HEK293T (cell line): Measurements from ENCODE around the gene DNAJC7.

Experiments used
- ARNT ChIP-seq: fragments of 450-650 bp; IDR thresholded peaks from 2 replicates; pipeline ENCODE4 v1.6.1; 2017; ENCODE audit warnings: mild to moderate bottlenecking
- BHLHE40 ChIP-seq: fragments of 450-650 bp; IDR thresholded peaks from 2 replicates; pipeline ENCODE4 v1.6.1; 2016; ENCODE audit warnings: mild to moderate bottlenecking, moderate library complexity, borderline replicate concordance
- CTBP1 ChIP-seq: fragments of 450-650 bp; IDR thresholded peaks from 2 replicates; pipeline ENCODE4 v1.6.1; 2016; ENCODE audit warnings: borderline replicate concordance
- FOXA1 ChIP-seq: fragments of 450-650 bp; IDR thresholded peaks from 2 replicates; pipeline ENCODE4 v1.6.1; 2016; ENCODE audit warnings: mild to moderate bottlenecking
- FOXK2 ChIP-seq: fragments of 450-650 bp; IDR thresholded peaks from 2 replicates; pipeline ENCODE4 v1.6.1; 2016; ENCODE audit warnings: mild to moderate bottlenecking
- FOXM1 ChIP-seq: fragments of 450-650 bp; IDR thresholded peaks from 2 replicates; pipeline ENCODE4 v1.6.1; 2017; ENCODE audit warnings: mild to moderate bottlenecking, borderline replicate concordance
- NFRKB ChIP-seq: fragments of 450-650 bp; IDR thresholded peaks from 2 replicates; pipeline ENCODE4 v1.6.1; 2016; ENCODE audit warnings: mild to moderate bottlenecking, moderate library complexity
- PKNOX1 ChIP-seq: fragments of 450-650 bp; IDR thresholded peaks from 2 replicates; pipeline ENCODE4 v1.6.1; 2016
- SP1 ChIP-seq: fragments of 450-650 bp; IDR thresholded peaks from 2 replicates; pipeline ENCODE4 v1.6.1; 2017
- SUZ12 ChIP-seq: fragments of 450-650 bp; IDR thresholded peaks from 2 replicates; pipeline ENCODE4 v1.6.1; 2016; ENCODE audit warnings: mild to moderate bottlenecking
- ZNF384 ChIP-seq: fragments of 450-650 bp; IDR thresholded peaks from 2 replicates; pipeline ENCODE4 v1.6.1; 2016

GRCh38 chr17:42039794-42040763 is 22.8 kb upstream of the DNAJC7 start:
- no peak for TF ChIP-seq SP1
- TF ChIP-seq NFRKB: no peak
- TF ChIP-seq FOXA1: no peak
- no peak for TF ChIP-seq CTBP1
- TF ChIP-seq FOXM1: no peak
- TF ChIP-seq ARNT: no peak
- TF ChIP-seq FOXK2: no peak
- no peak for TF ChIP-seq BHLHE40
- no peak for TF ChIP-seq SUZ12
- no peak for TF ChIP-seq ZNF384
- no peak for TF ChIP-seq PKNOX1
